Body of pancreas (tissue), 4 donors: ENCODE measurements around the gene SCYGR4.

Experiments used
- POLR2A ChIP-seq, 3 donors: fragments of 450-650 bp; IDR thresholded peaks; one replicate each; pipeline ENCODE4 v1.6.1; 2016; ENCODE audit warnings: antibody characterized with exemption in 3 of 3, mild to moderate bottlenecking in 2 of 3
- TF ChIP-seq, protein P1 (sequence below), 7 experiments: fragments of 450-650 bp in 4 of 7; fragments of 200-600 bp in 3 of 7; sonication (generic) in 3 of 7; IDR thresholded peaks; one replicate each; pipeline ENCODE4 v1.5.1; 2016 to 2019; ENCODE audit warnings: antibody characterized with exemption in 7 of 7

DNA sequence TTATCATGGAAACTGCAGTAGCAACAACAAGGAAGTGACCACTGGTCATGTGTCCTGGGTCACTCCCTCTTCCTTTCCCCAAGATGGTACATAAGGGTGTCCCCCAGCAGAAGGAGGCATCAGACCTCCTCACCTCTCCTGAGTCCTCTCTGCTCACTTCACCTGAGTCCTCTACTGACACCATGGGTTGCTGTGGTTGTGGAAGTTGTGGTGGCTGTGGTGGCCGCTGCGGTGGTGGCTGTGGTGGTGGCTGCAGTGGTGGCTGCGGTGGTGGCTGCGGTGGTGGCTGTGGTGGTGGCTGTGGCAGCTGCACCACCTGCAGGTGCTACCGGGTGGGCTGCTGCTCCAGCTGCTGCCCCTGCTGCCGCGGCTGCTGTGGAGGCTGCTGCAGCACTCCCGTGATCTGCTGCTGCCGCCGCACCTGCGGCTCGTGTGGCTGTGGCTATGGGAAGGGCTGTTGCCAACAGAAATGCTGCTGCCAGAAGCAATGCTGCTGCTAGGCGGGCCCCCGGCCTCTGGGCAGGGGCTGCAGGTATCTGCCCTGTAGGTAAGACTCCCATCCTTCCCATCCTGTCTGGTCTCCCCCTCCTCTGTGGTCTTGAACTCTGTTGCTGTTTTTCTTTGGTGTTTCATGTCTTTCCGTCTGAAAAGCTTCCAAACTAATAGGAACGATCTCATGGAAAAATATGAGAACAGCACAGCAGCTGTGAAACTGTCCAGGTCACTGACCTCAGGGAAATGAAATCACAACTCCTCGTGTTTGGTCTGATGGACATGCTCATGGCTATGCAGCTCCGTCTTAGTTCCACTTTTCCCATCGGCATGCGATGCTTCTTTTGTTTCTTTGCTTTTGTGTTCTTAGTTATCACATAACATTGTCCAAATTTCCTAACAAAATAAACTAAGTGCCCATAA lies at the start of gene SCYGR4:
- TF ChIP-seq, protein P1, sequence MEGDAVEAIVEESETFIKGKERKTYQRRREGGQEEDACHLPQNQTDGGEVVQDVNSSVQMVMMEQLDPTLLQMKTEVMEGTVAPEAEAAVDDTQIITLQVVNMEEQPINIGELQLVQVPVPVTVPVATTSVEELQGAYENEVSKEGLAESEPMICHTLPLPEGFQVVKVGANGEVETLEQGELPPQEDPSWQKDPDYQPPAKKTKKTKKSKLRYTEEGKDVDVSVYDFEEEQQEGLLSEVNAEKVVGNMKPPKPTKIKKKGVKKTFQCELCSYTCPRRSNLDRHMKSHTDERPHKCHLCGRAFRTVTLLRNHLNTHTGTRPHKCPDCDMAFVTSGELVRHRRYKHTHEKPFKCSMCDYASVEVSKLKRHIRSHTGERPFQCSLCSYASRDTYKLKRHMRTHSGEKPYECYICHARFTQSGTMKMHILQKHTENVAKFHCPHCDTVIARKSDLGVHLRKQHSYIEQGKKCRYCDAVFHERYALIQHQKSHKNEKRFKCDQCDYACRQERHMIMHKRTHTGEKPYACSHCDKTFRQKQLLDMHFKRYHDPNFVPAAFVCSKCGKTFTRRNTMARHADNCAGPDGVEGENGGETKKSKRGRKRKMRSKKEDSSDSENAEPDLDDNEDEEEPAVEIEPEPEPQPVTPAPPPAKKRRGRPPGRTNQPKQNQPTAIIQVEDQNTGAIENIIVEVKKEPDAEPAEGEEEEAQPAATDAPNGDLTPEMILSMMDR (IDR thresholded peaks at IDR 0.05) = no peak
- no peak for TF ChIP-seq POLR2A (IDR thresholded peaks at IDR 0.05)
